ENCODE measurements around the gene TMIE.

TMIE gene

DNA sequence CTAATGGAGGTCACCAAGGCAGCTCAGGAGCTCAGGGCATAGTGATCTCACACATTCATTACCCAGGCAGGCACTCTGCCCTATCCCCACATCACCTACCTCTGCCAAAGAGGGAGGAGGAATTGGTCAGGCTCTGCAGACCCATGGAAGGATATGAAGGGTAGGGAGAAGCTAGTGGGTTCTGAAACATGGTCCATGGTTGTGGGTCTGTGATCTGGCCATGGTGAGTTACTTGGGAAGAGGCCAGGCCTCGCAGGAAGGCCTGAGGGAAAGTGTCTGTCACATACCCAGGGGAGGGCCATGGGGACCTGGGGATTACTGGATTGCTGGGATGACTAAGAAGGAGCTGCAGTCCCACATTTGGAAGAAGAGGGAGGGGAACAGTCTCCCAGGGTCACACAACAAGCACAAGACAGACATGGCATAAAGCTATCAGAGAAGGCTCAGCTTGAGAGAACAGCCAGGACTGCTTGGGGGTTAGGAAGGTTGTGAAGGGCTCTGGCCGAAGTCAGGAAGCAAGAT, 17.9 kb downstream of the TMIE start:
- Histone ChIP-seq H3K27me3 (ENCODE audit: control insufficient read depth, insufficient read depth, low read length) (no peaks in the 10 kb centered on the region), H3K36me3 (ENCODE audit: control insufficient read depth, insufficient read depth, low read length) (no peaks in the 10 kb centered on the region), H3K4me1 (ENCODE audit: control insufficient read depth, insufficient read depth, low read length) (no peaks in the 10 kb centered on the region), H3K4me3 (ENCODE audit: low read depth, low read length) (no peak overlapping the region), H3K27ac (ENCODE audit: low read depth, low read length) (no peak overlapping the region), H3K9me3 (ENCODE audit: control insufficient read depth, insufficient read depth, low read depth, low read length) (peaks cover 4% of the 10 kb centered on the region; the same call in 1 of the 2 replicates), H3K9ac (ENCODE audit: low read length) (no peak overlapping the region)

DNA sequence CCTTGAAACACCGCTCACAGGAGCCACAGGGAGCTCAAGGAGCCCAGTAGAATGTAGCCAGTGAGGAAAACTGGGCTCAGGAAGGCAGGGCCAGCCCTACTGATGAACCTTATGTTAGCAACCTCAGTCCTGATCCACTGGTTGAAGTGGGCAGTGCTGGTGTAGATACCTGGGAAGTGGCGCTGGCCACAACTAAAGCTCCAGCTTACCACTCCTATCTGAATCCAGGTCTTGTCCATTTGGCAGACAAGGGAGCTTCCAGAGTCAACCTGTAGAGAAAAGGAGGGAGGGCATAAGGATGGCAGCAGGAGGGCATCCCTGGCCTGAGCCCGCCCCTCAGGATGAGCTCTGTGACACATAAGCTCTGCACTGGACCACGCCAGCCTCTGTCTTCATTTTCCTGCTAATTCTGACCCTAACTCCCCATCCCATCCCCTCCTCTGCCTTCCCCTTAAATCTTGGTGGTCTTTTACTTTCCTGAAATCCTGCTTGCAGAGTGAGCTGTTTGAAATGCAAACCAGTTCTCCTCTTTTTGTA, 18.6 kb downstream of the TMIE start:
- H3K27ac ChIP-seq (ENCODE audit: low read depth, low read length), result no peak overlapping the region
- no peak overlapping the region for H3K9ac ChIP-seq (ENCODE audit: low read length)
- H3K4me1 ChIP-seq (ENCODE audit: control insufficient read depth, insufficient read depth, low read length), result no peaks in the 10 kb centered on the region
- H3K9me3 ChIP-seq (ENCODE audit: control insufficient read depth, insufficient read depth, low read depth, low read length), result peaks cover 4% of the 10 kb centered on the region; the same call in 1 of the 2 replicates
- H3K36me3 ChIP-seq (ENCODE audit: control insufficient read depth, insufficient read depth, low read length), result no peaks in the 10 kb centered on the region
- no peaks in the 10 kb centered on the region for H3K27me3 ChIP-seq (ENCODE audit: control insufficient read depth, insufficient read depth, low read length)
- no peak overlapping the region for H3K4me3 ChIP-seq (ENCODE audit: low read depth, low read length)

DNA sequence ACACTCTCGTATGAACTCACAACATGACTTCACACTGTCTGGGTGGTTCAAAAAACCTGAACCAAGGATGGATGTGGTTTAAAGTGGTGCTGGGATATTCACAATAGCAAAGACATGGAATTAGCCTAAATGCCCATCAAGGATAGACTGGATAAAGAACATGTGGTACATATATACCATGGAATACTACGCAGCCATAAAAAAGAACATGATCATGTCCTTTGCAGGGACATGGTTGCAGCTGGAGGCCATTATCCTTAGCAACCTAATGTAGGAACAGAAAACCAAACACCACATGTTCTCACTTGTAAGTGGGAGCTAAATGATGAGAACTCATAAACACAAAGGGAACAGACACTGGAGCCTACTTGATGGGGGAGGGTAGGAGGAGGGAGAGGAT, 19.8 kb downstream of the TMIE start:
- Histone ChIP-seq H3K27me3 (ENCODE audit: control insufficient read depth, insufficient read depth, low read length) (no peaks in the 10 kb centered on the region), H3K4me1 (ENCODE audit: control insufficient read depth, insufficient read depth, low read length) (no peaks in the 10 kb centered on the region), H3K27ac (ENCODE audit: low read depth, low read length) (no peak overlapping the region), H3K4me3 (ENCODE audit: low read depth, low read length) (no peak overlapping the region), H3K9me3 (ENCODE audit: control insufficient read depth, insufficient read depth, low read depth, low read length) (peaks cover 4% of the 10 kb centered on the region; the same call in 1 of the 2 replicates), H3K9ac (ENCODE audit: low read length) (no peak overlapping the region), H3K36me3 (ENCODE audit: control insufficient read depth, insufficient read depth, low read length) (no peaks in the 10 kb centered on the region)

DNA sequence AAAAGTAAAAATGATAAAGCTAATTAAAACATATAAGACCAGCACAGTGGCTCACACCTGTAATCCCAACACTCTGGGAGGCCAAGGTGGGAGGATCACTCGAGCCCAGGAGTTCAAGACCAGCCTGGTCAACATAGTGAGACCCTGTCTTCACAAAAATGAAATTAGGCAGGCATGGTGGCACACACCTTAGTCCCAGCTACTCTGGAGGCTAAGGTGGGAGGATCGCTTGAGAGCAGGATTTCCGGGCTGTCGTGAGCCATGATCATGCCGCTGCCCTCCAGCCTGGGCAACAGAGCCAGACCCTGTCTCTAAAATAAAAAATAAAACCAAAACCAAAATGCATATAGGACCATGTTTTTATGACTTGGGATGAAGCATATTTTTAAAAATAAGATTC, 21.3 kb downstream of the TMIE start:
- Histone ChIP-seq H3K4me3 (ENCODE audit: low read depth, low read length) (no peak overlapping the region), H3K27ac (ENCODE audit: low read depth, low read length) (no peak overlapping the region), H3K27me3 (ENCODE audit: control insufficient read depth, insufficient read depth, low read length) (no peaks in the 10 kb centered on the region), H3K36me3 (ENCODE audit: control insufficient read depth, insufficient read depth, low read length) (no peaks in the 10 kb centered on the region), H3K4me1 (ENCODE audit: control insufficient read depth, insufficient read depth, low read length) (0 out of 2 replicates have a peak, but pooled peaks cover 2% of the 10 kb centered on the region), H3K9me3 (ENCODE audit: control insufficient read depth, insufficient read depth, low read depth, low read length) (peaks cover 4% of the 10 kb centered on the region; the same call in 1 of the 2 replicates), H3K9ac (ENCODE audit: low read length) (no peak overlapping the region)

DNA sequence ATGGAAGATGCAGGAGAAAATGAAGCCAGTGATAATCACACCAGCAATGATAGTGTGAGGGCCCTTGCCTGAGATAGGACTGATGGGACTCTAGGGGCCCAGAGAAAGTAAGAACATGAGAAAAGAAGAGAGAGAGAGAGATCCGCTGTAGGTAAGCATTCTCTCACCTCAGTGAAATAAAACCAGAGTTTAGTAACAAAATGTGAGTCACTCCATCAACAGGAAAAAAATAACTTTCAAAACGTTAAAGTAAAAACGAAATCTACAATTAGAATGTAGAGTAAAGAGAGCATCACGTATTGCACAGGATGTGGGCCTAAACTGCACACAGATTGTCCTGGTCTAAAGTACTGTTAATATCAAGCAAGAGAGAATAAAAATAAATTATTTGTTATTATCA, 23.2 kb downstream of the TMIE start:
- Histone ChIP-seq H3K27me3 (ENCODE audit: control insufficient read depth, insufficient read depth, low read length) (no peaks in the 10 kb centered on the region), H3K27ac (ENCODE audit: low read depth, low read length) (no peak overlapping the region), H3K4me1 (ENCODE audit: control insufficient read depth, insufficient read depth, low read length) (0 out of 2 replicates have a peak, but pooled peaks cover 7% of the 10 kb centered on the region), H3K9me3 (ENCODE audit: control insufficient read depth, insufficient read depth, low read depth, low read length) (peaks cover 4% of the 10 kb centered on the region; the same call in 1 of the 2 replicates), H3K36me3 (ENCODE audit: control insufficient read depth, insufficient read depth, low read length) (no peaks in the 10 kb centered on the region), H3K9ac (ENCODE audit: low read length) (no peak overlapping the region), H3K4me3 (ENCODE audit: low read depth, low read length) (no peak overlapping the region)

- Histone ChIP-seq H3K36me3 (ENCODE audit: control insufficient read depth, insufficient read depth, low read length) (no peaks in the 10 kb centered on the region), H3K9me3 (ENCODE audit: control insufficient read depth, insufficient read depth, low read depth, low read length) (peaks cover 4% of the 10 kb centered on the region; the same call in 1 of the 2 replicates), H3K27ac (ENCODE audit: low read depth, low read length) (no peak overlapping the region), H3K4me3 (ENCODE audit: low read depth, low read length) (no peak overlapping the region), H3K9ac (ENCODE audit: low read length) (no peak overlapping the region), H3K27me3 (ENCODE audit: control insufficient read depth, insufficient read depth, low read length) (no peaks in the 10 kb centered on the region), H3K4me1 (ENCODE audit: control insufficient read depth, insufficient read depth, low read length) (0 out of 2 replicates have a peak, but pooled peaks cover 7% of the 10 kb centered on the region)
Observed at GRCh38 chr3:46725621-46726314, 24.6 kb downstream of the TMIE start.

DNA sequence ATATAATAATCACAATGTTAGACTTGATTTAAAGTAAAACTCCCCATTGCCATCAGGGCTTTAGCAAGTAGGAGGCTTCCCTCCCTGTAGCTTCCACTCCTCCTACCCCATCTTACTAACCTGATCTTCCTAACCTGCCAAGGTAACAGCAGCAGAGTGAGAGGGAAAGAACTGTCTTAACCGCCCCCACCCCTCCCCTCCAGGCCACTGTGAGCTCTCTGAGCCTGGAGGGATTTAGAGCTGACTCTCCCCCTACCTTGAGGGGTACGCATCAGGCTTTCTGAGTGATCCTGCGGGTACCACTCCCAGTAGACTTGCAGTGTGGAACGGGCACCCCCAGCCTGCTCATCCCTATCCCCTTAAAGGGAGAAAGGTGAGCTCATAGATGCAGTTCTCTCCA, 27.8 kb downstream of the TMIE start:
- Histone ChIP-seq H3K9me3 (ENCODE audit: control insufficient read depth, insufficient read depth, low read depth, low read length) (no peaks in the 10 kb centered on the region), H3K36me3 (ENCODE audit: control insufficient read depth, insufficient read depth, low read length) (no peaks in the 10 kb centered on the region), H3K27ac (ENCODE audit: low read depth, low read length) (no peak overlapping the region), H3K4me3 (ENCODE audit: low read depth, low read length) (no peak overlapping the region), H3K27me3 (ENCODE audit: control insufficient read depth, insufficient read depth, low read length) (no peaks in the 10 kb centered on the region), H3K9ac (ENCODE audit: low read length) (no peak overlapping the region), H3K4me1 (ENCODE audit: control insufficient read depth, insufficient read depth, low read length) (0 out of 2 replicates have a peak, but pooled peaks cover 7% of the 10 kb centered on the region)

- Histone ChIP-seq H3K4me1 (ENCODE audit: control insufficient read depth, insufficient read depth, low read length) (0 out of 2 replicates have a peak, but pooled peaks cover 7% of the 10 kb centered on the region), H3K27ac (ENCODE audit: low read depth, low read length) (no peak overlapping the region), H3K4me3 (ENCODE audit: low read depth, low read length) (no peak overlapping the region), H3K9me3 (ENCODE audit: control insufficient read depth, insufficient read depth, low read depth, low read length) (no peaks in the 10 kb centered on the region), H3K9ac (ENCODE audit: low read length) (no peak overlapping the region), H3K36me3 (ENCODE audit: control insufficient read depth, insufficient read depth, low read length) (no peaks in the 10 kb centered on the region), H3K27me3 (ENCODE audit: control insufficient read depth, insufficient read depth, low read length) (no peaks in the 10 kb centered on the region)
Observed at GRCh38 chr3:46730819-46731218, 29.6 kb downstream of the TMIE start.

DNA sequence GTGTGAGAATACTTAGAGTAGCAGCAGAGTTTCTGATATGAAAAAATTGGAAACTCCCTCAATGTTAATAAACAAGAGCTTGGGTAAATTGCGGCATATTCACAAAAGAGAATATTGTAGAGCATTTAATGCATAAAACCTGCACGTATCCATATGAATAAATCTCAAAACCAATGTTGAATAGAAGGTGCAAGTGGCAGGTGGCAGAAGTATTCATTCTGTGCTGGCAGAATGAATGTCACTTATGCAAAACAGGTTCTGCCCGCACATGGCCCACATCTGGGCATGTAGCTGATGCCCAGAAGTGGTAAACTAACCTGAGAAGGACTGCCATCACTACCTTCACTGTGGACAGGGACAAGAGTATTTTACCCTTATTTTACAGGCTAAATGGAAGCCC, 30.6 kb downstream of the TMIE start:
- H3K27ac ChIP-seq (ENCODE audit: low read depth, low read length), result no peak overlapping the region
- H3K9ac ChIP-seq (ENCODE audit: low read length), result no peak overlapping the region
- H3K36me3 ChIP-seq (ENCODE audit: control insufficient read depth, insufficient read depth, low read length), result no peaks in the 10 kb centered on the region
- H3K4me1 ChIP-seq (ENCODE audit: control insufficient read depth, insufficient read depth, low read length), result 0 out of 2 replicates have a peak, but pooled peaks cover 7% of the 10 kb centered on the region
- H3K4me3 ChIP-seq (ENCODE audit: low read depth, low read length), result no peak overlapping the region
- no peaks in the 10 kb centered on the region for H3K27me3 ChIP-seq (ENCODE audit: control insufficient read depth, insufficient read depth, low read length)
- H3K9me3 ChIP-seq (ENCODE audit: control insufficient read depth, insufficient read depth, low read depth, low read length), result no peaks in the 10 kb centered on the region

DNA sequence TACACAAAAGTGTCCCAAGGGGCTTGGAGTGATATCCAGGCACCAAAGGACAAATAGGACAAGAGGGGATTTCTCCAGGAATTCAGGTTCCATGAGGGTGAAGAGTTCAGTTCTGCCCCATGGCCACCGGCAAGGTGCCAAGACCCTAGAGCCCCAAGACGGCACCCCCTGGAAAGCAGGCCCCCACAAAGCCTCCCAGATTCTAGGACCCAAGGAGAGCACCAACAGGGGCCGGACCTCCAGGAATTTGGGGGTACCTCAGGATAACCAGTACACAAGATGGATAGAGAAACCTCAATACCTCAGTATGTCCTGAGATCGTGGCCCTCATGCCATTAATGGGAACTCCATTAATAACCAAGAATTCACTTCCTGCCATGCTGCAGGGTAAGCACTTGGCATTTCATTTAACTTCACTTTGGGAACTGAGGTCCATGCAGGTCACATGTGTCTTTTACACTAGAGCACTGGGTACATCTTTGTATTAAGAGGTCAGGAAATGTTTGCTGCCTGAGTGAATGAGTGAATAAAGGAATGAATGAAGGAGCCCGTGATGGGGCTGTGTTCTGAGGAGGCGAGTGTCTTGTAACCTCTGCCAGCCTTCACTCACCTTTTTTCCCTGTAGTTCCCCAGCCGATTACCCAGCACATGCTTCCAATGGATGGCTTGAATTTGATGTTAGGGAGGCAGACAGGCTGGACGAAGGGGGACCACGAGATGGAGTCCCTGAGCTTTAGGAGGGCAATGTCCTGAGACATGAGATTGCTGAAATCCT, 32.0 kb downstream of the TMIE start:
- no peak overlapping the region for H3K4me3 ChIP-seq (ENCODE audit: low read depth, low read length)
- H3K36me3 ChIP-seq (ENCODE audit: control insufficient read depth, insufficient read depth, low read length), result no peaks in the 10 kb centered on the region
- H3K9me3 ChIP-seq (ENCODE audit: control insufficient read depth, insufficient read depth, low read depth, low read length), result no peaks in the 10 kb centered on the region
- H3K9ac ChIP-seq (ENCODE audit: low read length), result no peak overlapping the region
- no peaks in the 10 kb centered on the region for H3K27me3 ChIP-seq (ENCODE audit: control insufficient read depth, insufficient read depth, low read length)
- H3K27ac ChIP-seq (ENCODE audit: low read depth, low read length), result no peak overlapping the region
- 0 out of 2 replicates have a peak, but pooled peaks cover 4% of the 10 kb centered on the region for H3K4me1 ChIP-seq (ENCODE audit: control insufficient read depth, insufficient read depth, low read length)

DNA sequence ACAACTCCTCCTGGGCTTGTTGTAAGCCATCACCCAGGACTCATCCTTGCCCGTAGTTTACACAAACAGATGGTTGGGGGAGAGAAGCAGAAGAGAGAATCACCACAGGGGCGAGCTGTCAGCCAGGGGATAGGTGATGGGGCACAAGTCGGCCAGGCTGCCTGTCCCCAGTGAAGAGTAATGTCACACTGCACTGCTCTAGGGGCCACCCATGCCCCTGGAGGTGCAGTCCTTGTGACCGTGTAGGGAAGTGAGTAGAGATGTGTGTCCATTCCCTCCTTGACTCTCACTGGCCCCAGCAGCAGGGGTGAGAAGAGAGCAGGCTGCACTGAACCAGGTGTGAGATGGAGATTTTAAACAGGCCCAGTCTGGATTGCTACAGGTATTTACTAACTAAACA, 33.6 kb downstream of the TMIE start:
- Histone ChIP-seq H3K36me3 (ENCODE audit: control insufficient read depth, insufficient read depth, low read length) (no peaks in the 10 kb centered on the region), H3K9me3 (ENCODE audit: control insufficient read depth, insufficient read depth, low read depth, low read length) (no peaks in the 10 kb centered on the region), H3K27me3 (ENCODE audit: control insufficient read depth, insufficient read depth, low read length) (no peaks in the 10 kb centered on the region), H3K4me1 (ENCODE audit: control insufficient read depth, insufficient read depth, low read length) (no peaks in the 10 kb centered on the region), H3K4me3 (ENCODE audit: low read depth, low read length) (no peak overlapping the region), H3K27ac (ENCODE audit: low read depth, low read length) (no peak overlapping the region), H3K9ac (ENCODE audit: low read length) (no peak overlapping the region)

Data from HUES6 (cell line).